K562 (cell line): ENCODE measurements around the gene RNU2-63P. TPM values are rescaled to one million over a fixed set of nuclear protein-coding genes. Genes with fewer than 3 reads are reported as not detected.

Experiments
- CBX2 ChIP-seq: fragments of 200-600 bp; sonication (generic); IDR thresholded peaks from one replicate; pipeline ENCODE4 v1.6.1; 2012; ENCODE audit warnings: mild to moderate bottlenecking, low read length, inconsistent platforms; ENCODE audit not compliant: insufficient read depth, poor library complexity, severe bottlenecking
- FOXP1 ChIP-seq: sonication (generic); formaldehyde crosslinking; IDR thresholded peaks from 2 replicates; pipeline ENCODE4 v1.8.0; 2022; ENCODE audit warnings: mild to moderate bottlenecking, missing genetic modification reagents
- HMGN3 ChIP-seq: IDR thresholded peaks from 2 replicates; pipeline ENCODE4 v1.6.1; 2011; ENCODE audit warnings: borderline replicate concordance, low read depth, mild to moderate bottlenecking, mixed read lengths, low read length; ENCODE audit not compliant: insufficient read length; ENCODE audit errors: extremely low read depth
- HNRNPH1 ChIP-seq: fragments of 200-400 bp; formaldehyde crosslinking; optimal IDR thresholded peaks from 2 replicates; pipeline ENCODE3; 2017; ENCODE audit warnings: low read depth, mild to moderate bottlenecking, low read length, moderate library complexity
- HNRNPL ChIP-seq: fragments of 200-400 bp; formaldehyde crosslinking; IDR thresholded peaks from 2 replicates; pipeline ENCODE4 v1.6.1; 2017; ENCODE audit warnings: low read depth, mild to moderate bottlenecking, low read length
- MAZ ChIP-seq, 2 experiments: fragments of 450-650 bp in 1 of 2; sonication (generic) in 1 of 2; formaldehyde crosslinking; IDR thresholded peaks in 1 of 2; conservative IDR thresholded peaks in 1 of 2; 2 replicates each; pipeline versions ENCODE4 v1.4.0 to v1.5.0; 2020; ENCODE audit warnings: mild to moderate bottlenecking in 1 of 2, missing genetic modification reagents in 1 of 2
- NRF1 ChIP-seq, 2 experiments: fragments of 450-650 bp; IDR thresholded peaks in 1 of 2; conservative IDR thresholded peaks in 1 of 2; 2 replicates each; pipeline ENCODE4 v1.6.1; 2014; ENCODE audit warnings: mild to moderate bottlenecking in 2 of 2
- POLR2H ChIP-seq: IDR thresholded peaks from 2 replicates; pipeline ENCODE4 v1.6.1; 2016; ENCODE audit warnings: missing genetic modification characterization, low read depth, mild to moderate bottlenecking, control low read depth, missing compliant biosample characterization, moderate library complexity
- RCOR1 ChIP-seq, 2 experiments: IDR thresholded peaks; 2 replicates each; pipeline ENCODE4 v1.6.1; 2012; ENCODE audit warnings: low read depth in 2 of 2, low read length in 2 of 2, borderline replicate concordance in 1 of 2, improper control_type of control experiment in 1 of 2
- SMAD3 ChIP-seq: fragments of 450-650 bp; formaldehyde crosslinking; conservative IDR thresholded peaks from 2 replicates; pipeline ENCODE4 v1.4.0; 2020; ENCODE audit warnings: mild to moderate bottlenecking
- TBP ChIP-seq: optimal IDR thresholded peaks from 2 replicates; pipeline ENCODE3; 2011; ENCODE audit warnings: low read depth, low read length, improper control_type of control experiment
- ZBTB17 ChIP-seq: fragments of 450-650 bp; formaldehyde crosslinking; IDR thresholded peaks from 2 replicates; pipeline ENCODE4 v1.4.0; 2020; ENCODE audit warnings: mild to moderate bottlenecking
- polyA plus RNA-seq, 8 experiments: library from polyadenylated mRNA; depleted of rRNA in 4 of 8; stranded (reverse) in 5 of 8; unstranded in 3 of 8; fragments of >200 nt; fragmentation: Nextera tagmentation in 2 of 8; fragmentation: Illumina TruSeq in 1 of 8; extraction: Ambion mirVana in 2 of 8; extraction: Trizol in 1 of 8; gene quantifications; 2 replicates each; pipeline versions ENCODE4 v1.2.1 to v1.2.3, GENCODE V29; 2011 to 2014; ENCODE audit warnings: inconsistent platforms in 1 of 8, missing spikeins in 1 of 8
- total RNA-seq, 7 experiments: library from RNA; depleted of rRNA in 6 of 7; stranded (reverse); fragments of >200 nt in 6 of 7; fragmentation: Illumina TruSeq in 2 of 7; extraction: Trizol in 2 of 7; gene quantifications; 2 replicates each; pipeline versions ENCODE4 v1.2.1 to v1.2.3, GENCODE V29; 2011 to 2021; ENCODE audit warnings: low replicate concordance in 1 of 7
- TF ChIP-seq, protein P1 (sequence below), 2 experiments: fragments of 200-800 bp in 1 of 2; sonication (Bioruptor generic) in 1 of 2; sonication (generic) in 1 of 2; formaldehyde crosslinking in 1 of 2; IDR thresholded peaks in 1 of 2; conservative IDR thresholded peaks in 1 of 2; 2 replicates each; pipeline versions ENCODE4 v1.5.0 to v1.6.1; 2016 to 2020; ENCODE audit warnings: missing compliant biosample characterization in 1 of 2, missing genetic modification characterization in 1 of 2, missing genetic modification reagents in 1 of 2
- TF ChIP-seq, protein P2 (sequence below): fragments of 450-650 bp; formaldehyde crosslinking; IDR thresholded peaks from 2 replicates; pipeline ENCODE4 v1.4.0; 2020; ENCODE audit warnings: mild to moderate bottlenecking, moderate library complexity
- TF ChIP-seq, protein P3 (sequence below): sonication (generic); formaldehyde crosslinking; IDR thresholded peaks from 2 replicates; pipeline ENCODE4 v1.8.0; 2022; ENCODE audit warnings: mild to moderate bottlenecking, missing genetic modification reagents
- TF ChIP-seq, protein P4 (sequence below), 2 experiments: IDR thresholded peaks; 2 replicates each; pipeline ENCODE4 v1.6.1; 2011; ENCODE audit warnings: borderline replicate concordance in 1 of 2, control low read depth in 1 of 2, low read depth in 1 of 2, low read length in 1 of 2, mild to moderate bottlenecking in 1 of 2, mixed read lengths in 1 of 2, moderate library complexity in 1 of 2; ENCODE audit not compliant: insufficient read depth in 1 of 2, insufficient read length in 1 of 2, poor library complexity in 1 of 2, severe bottlenecking in 1 of 2; ENCODE audit errors: extremely low read depth in 1 of 2

RNU2-63P gene
- total and polyA plus RNA-seq, 9 of the 15 experiments (the other 6 are each of a cell fraction or from before 2014, with no cell fraction given): 5.8 to 253 (median 169) TPM; not detected in 4

DNA sequence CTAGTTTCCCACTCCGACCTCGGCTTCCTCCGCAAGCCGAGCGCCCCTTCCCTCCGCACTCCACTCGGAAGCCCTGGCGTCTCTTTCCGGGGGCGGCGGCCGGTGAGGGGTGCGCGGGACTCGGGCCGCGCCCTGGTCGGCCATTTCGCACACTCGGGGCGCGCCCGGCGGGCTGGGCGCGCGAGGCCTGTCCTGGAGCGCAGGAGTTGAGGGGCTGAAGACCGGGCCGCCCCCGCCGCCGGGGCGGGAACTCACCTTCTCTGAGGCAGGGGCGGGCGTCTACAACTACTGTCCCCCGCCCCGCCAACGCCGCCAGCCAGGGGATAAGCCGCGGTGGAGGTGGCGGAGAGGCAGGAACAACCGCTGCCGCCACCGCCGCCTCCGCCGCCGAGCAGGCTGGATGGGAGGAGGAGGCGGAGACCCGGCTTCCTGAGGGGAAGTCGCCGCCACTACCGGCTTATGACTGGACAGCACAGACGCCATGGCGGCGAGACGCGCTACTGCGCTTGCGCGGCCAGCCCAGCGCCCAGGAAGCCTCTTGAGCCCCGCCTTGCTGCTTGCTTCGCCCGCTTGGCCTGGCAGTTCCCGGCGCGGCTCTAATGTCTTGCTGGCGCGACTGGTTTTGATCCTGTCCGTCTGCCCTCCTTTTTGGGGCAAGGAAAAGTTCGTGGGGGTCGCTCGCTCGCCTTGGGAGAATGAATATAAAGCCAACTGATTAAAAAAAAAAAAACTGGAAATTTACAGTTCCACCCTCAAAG lies 39.2 kb upstream of the RNU2-63P start, which contains the start of gene KRCC1 (continued):
- TF ChIP-seq RCOR1 (IDR thresholded peaks at IDR 0.05; ENCODE audit: borderline replicate concordance in 1 of 2, low read depth in 2 of 2, low read length in 2 of 2): 0 out of 4 replicates have a peak, but pooled peaks of 1 of the 2 experiments have one; percentile 22
- TF ChIP-seq, protein P1, sequence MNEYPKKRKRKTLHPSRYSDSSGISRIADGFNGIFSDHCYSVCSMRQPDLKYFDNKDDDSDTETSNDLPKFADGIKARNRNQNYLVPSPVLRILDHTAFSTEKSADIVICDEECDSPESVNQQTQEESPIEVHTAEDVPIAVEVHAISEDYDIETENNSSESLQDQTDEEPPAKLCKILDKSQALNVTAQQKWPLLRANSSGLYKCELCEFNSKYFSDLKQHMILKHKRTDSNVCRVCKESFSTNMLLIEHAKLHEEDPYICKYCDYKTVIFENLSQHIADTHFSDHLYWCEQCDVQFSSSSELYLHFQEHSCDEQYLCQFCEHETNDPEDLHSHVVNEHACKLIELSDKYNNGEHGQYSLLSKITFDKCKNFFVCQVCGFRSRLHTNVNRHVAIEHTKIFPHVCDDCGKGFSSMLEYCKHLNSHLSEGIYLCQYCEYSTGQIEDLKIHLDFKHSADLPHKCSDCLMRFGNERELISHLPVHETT (CRISPR knock-in tag; conservative IDR thresholded peaks at IDR 0.05 in 1 of 2, IDR thresholded peaks at IDR 0.05 in 1 of 2): peak in 1 of 2 experiments; percentile 78; a peak in 2 of 4 replicates
- TF ChIP-seq FOXP1 (CRISPR knock-in tag): no peak
- no peak for TF ChIP-seq HMGN3
- TF ChIP-seq, protein P2, sequence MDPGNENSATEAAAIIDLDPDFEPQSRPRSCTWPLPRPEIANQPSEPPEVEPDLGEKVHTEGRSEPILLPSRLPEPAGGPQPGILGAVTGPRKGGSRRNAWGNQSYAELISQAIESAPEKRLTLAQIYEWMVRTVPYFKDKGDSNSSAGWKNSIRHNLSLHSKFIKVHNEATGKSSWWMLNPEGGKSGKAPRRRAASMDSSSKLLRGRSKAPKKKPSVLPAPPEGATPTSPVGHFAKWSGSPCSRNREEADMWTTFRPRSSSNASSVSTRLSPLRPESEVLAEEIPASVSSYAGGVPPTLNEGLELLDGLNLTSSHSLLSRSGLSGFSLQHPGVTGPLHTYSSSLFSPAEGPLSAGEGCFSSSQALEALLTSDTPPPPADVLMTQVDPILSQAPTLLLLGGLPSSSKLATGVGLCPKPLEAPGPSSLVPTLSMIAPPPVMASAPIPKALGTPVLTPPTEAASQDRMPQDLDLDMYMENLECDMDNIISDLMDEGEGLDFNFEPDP (CRISPR knock-in tag): no peak
- TF ChIP-seq MAZ (CRISPR knock-in tag; conservative IDR thresholded peaks at IDR 0.05 in 1 of 2, IDR thresholded peaks at IDR 0.05 in 1 of 2): peak; percentile 51 to 89; a peak in 2 of 4 replicates
- TF ChIP-seq SMAD3 (CRISPR knock-in tag): 0 out of 2 replicates have a peak, but pooled peaks have one; percentile 39
- no peak for TF ChIP-seq CBX2
- peak; percentile 30; the same call in 1 of the 2 replicates for TF ChIP-seq HNRNPL
- peak; percentile 49; the same call in 1 of the 2 replicates for TF ChIP-seq ZBTB17 (CRISPR knock-in tag)
- TF ChIP-seq POLR2H (tag): peak; percentile 91
- no peak for TF ChIP-seq HNRNPH1
- TF ChIP-seq, protein P3, sequence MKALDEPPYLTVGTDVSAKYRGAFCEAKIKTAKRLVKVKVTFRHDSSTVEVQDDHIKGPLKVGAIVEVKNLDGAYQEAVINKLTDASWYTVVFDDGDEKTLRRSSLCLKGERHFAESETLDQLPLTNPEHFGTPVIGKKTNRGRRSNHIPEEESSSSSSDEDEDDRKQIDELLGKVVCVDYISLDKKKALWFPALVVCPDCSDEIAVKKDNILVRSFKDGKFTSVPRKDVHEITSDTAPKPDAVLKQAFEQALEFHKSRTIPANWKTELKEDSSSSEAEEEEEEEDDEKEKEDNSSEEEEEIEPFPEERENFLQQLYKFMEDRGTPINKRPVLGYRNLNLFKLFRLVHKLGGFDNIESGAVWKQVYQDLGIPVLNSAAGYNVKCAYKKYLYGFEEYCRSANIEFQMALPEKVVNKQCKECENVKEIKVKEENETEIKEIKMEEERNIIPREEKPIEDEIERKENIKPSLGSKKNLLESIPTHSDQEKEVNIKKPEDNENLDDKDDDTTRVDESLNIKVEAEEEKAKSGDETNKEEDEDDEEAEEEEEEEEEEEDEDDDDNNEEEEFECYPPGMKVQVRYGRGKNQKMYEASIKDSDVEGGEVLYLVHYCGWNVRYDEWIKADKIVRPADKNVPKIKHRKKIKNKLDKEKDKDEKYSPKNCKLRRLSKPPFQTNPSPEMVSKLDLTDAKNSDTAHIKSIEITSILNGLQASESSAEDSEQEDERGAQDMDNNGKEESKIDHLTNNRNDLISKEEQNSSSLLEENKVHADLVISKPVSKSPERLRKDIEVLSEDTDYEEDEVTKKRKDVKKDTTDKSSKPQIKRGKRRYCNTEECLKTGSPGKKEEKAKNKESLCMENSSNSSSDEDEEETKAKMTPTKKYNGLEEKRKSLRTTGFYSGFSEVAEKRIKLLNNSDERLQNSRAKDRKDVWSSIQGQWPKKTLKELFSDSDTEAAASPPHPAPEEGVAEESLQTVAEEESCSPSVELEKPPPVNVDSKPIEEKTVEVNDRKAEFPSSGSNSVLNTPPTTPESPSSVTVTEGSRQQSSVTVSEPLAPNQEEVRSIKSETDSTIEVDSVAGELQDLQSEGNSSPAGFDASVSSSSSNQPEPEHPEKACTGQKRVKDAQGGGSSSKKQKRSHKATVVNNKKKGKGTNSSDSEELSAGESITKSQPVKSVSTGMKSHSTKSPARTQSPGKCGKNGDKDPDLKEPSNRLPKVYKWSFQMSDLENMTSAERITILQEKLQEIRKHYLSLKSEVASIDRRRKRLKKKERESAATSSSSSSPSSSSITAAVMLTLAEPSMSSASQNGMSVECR (CRISPR knock-in tag): peak; percentile 28; the same call in 1 of the 2 replicates
- peak; percentile 93 to 94 for TF ChIP-seq NRF1 (conservative IDR thresholded peaks at IDR 0.05 in 1 of 2, IDR thresholded peaks at IDR 0.05 in 1 of 2)
- peak; percentile 88 for TF ChIP-seq TBP
- TF ChIP-seq, protein P4, sequence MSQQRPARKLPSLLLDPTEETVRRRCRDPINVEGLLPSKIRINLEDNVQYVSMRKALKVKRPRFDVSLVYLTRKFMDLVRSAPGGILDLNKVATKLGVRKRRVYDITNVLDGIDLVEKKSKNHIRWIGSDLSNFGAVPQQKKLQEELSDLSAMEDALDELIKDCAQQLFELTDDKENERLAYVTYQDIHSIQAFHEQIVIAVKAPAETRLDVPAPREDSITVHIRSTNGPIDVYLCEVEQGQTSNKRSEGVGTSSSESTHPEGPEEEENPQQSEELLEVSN (IDR thresholded peaks at IDR 0.05; ENCODE audit: borderline replicate concordance in 1 of 2, extremely low read depth in 1 of 2, insufficient read depth in 1 of 2, insufficient read length in 1 of 2, low read depth in 1 of 2, low read length in 1 of 2, poor library complexity in 1 of 2, severe bottlenecking in 1 of 2): peak; percentile 57 to 62
